Gastrocnemius medialis (tissue), 4 donors: ENCODE measurements around the gene CWC25. TPM values are rescaled to one million over a fixed set of nuclear protein-coding genes. Genes with fewer than 3 reads are reported as not detected.

Source experiments
- ATAC-seq, 2 donors: fragments of 150-250 bp; one replicate each; pipeline ENCODE4 v1.9.1; 2016
- DNase-seq, 2 donors: peaks; one replicate each; pipeline ENCODE4 v3.0.0-alpha.2; 2019
- H3K27ac ChIP-seq, 4 donors: fragments of 200-600 bp; sonication (generic); 1 replicate in 1 of 4; 2 replicates in 3 of 4; pipeline ENCODE4 v1.5.1; 2016 to 2018; ENCODE audit warnings: mild to moderate bottlenecking in 2 of 4, moderate library complexity in 1 of 4
- H3K27me3 ChIP-seq, 3 donors: fragments of 200-600 bp; sonication (generic) in 2 of 3; 1 replicate in 1 of 3; 2 replicates in 2 of 3; pipeline versions ENCODE4 v1.5.1 to v1.6.0; 2016 to 2019; ENCODE audit warnings: mild to moderate bottlenecking in 1 of 3, moderate library complexity in 1 of 3
- H3K36me3 ChIP-seq, 2 donors: fragments of 200-600 bp; sonication (generic) in 1 of 2; one replicate each; pipeline ENCODE4 v1.5.1; 2017 to 2018
- H3K4me1 ChIP-seq, 2 donors: fragments of 200-600 bp; sonication (generic) in 1 of 2; one replicate each; pipeline ENCODE4 v1.5.1; 2016 to 2017; ENCODE audit warnings: mild to moderate bottlenecking in 2 of 2
- H3K4me3 ChIP-seq, 4 donors: fragments of 200-600 bp; sonication (generic) in 3 of 4; 1 replicate in 1 of 4; 2 replicates in 3 of 4; pipeline ENCODE4 v1.5.1; 2016 to 2019; ENCODE audit warnings: mild to moderate bottlenecking in 2 of 4
- H3K9me3 ChIP-seq, 3 donors: fragments of 200-600 bp; sonication (generic) in 2 of 3; 1 replicate in 1 of 3; 2 replicates in 2 of 3; pipeline ENCODE4 v1.5.1; 2016 to 2019
- CTCF ChIP-seq, 5 experiments: fragments of 450-650 bp in 3 of 5; fragments of 200-600 bp in 2 of 5; sonication (generic) in 2 of 5; IDR thresholded peaks in 4 of 5; conservative IDR thresholded peaks in 1 of 5; 1 replicate in 4 of 5; 2 replicates in 1 of 5; pipeline ENCODE4 v1.5.1; 2016 to 2019; ENCODE audit warnings: antibody characterized with exemption in 5 of 5, mild to moderate bottlenecking in 3 of 5, moderate library complexity in 3 of 5
- POLR2A ChIP-seq, 2 donors: fragments of 450-650 bp; IDR thresholded peaks; one replicate each; pipeline ENCODE4 v1.6.1; 2017; ENCODE audit warnings: antibody characterized with exemption in 2 of 2, mild to moderate bottlenecking in 2 of 2, moderate library complexity in 2 of 2
- in situ Hi-C, 4 donors: fragments of 200-750 bp; cut with MboI; loops; one replicate each; pipeline versions ENCODE4 v1.15.0 to v1.8.0; 2017; ENCODE audit warnings: low sequenced_read_pairs in 4 of 4
- intact Hi-C: fragments of 100-400 bp; cut with DNase I; formaldehyde crosslinking; loops from one replicate; pipeline ENCODE4 v1.15.1; 2023; ENCODE audit warnings: low total_unique reads
- total RNA-seq, 4 donors: library from RNA; depleted of rRNA; stranded (reverse); fragments of >200 nt; gene quantifications; one replicate each; pipeline versions ENCODE4 v1.1.0 to v1.2.3, GENCODE V29; 2016

CWC25 gene
- 10 to 100 TPM in 3 of 4 donors, 1 to 10 TPM in 1; 9.1 to 14.4 (median 12.3) TPM for total RNA-seq

DNA sequence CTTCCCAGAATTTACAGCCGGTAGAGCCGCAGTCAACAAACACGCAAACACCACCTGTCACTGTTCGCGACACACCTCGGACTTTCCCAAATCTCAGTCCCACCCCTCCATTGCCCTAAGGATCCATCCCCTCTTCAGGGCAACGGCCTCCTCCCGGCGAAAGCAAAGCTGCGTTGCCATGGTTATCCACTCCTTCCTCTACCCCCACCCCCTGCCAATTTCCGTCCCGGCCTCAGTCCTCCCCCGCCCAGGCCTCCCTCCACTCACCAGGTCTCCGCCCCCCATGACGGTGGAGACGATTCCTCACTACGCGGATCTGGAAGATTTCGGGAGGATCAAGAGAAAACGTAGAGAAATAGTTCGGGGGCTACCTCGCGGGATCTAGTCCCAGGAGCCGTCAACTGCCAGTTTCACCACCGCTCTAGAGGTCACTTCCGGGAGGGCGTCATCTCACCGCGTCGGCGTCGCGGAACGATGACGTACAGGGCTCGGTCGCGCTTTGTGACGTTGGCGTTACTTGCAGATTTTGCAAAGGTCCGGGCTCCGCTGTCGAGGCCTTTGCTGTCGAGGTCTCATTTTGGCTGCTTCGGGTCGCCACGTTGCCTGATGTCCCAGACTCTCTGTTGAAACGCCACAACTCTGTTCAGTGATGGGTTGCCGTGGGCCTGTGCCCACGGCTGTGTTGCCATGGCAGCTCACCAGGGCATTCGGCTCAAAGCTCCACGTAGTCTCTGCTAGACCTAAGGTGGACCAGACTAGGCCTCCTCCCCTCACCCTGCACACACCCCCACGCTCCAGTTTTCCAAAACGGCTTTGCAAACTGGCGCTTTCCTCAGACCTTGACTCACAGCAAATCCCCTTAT, at the start of gene CWC25:
Gene CWC25, minus strand, starts transcription at position 423 of the 863 bp plus-strand sequence. Its CDS starts 138 bp downstream, at position 285.
- H3K27ac ChIP-seq: peak within 1 kb of the TSS; percentile 96 to 99 (median 98)
- H3K4me3 ChIP-seq: peak within 1 kb of the TSS; percentile 69 to 100 (median 90)
- no peaks in the 10 kb centered on the region for H3K9me3 ChIP-seq
- in situ Hi-C loops (no loop called here), intact Hi-C loops (loop anchor here (1.0 to 2.0 kb wide), 5 partner anchors 26 to 328 kb away; partner anchors contain the start of genes PIP4K2B, PSMB3 and RPL23)
- DNase-seq (peak; percentile 79 to 96), ATAC-seq (peak; percentile 96 to 97)
- peak; percentile 71 to 85 for TF ChIP-seq POLR2A (IDR thresholded peaks at IDR 0.05)
- TF ChIP-seq CTCF (IDR thresholded peaks at IDR 0.05 in 4 of 5, conservative IDR thresholded peaks at IDR 0.05 in 1 of 5): no peak
- peaks cover 18 to 21% of the 10 kb centered on the region in 2 donors for H3K4me1 ChIP-seq
- no peaks in the 10 kb centered on the region for H3K27me3 ChIP-seq
- H3K36me3 ChIP-seq: peaks cover 0 to 10% of the 10 kb centered on the region in 2 donors

GRCh38 chr17:38873640-38874380, 48.7 kb upstream of the CWC25 start:
- DNase-seq: no peak
- TF ChIP-seq CTCF (IDR thresholded peaks at IDR 0.05 in 4 of 5, conservative IDR thresholded peaks at IDR 0.05 in 1 of 5) (no peak), POLR2A (IDR thresholded peaks at IDR 0.05) (no peak)
- no peaks in the 10 kb centered on the region for H3K9me3 ChIP-seq
- no peaks in the 10 kb centered on the region for H3K27me3 ChIP-seq
- in situ Hi-C loops (loop anchor here in 1 of 4 donors (25.0 kb wide), 1 partner anchor 288 kb away; the partner anchor contains the start of genes ARL5C and PLXDC1), intact Hi-C loops (no loop called here)
- no peak for ATAC-seq
- H3K4me3 ChIP-seq: peak overlapping the region in 1 of 4 donors; percentile 16
- peaks cover 22 to 38% of the 10 kb centered on the region in 2 donors for H3K4me1 ChIP-seq
- peak overlapping the region; percentile 26 to 91 (median 72) for H3K27ac ChIP-seq
- H3K36me3 ChIP-seq: no peaks in the 10 kb centered on the region

- H3K36me3 ChIP-seq: no peaks in the 10 kb centered on the region
- ATAC-seq: no peak
- peak overlapping the region in 1 of 4 donors; percentile 87 for H3K4me3 ChIP-seq
- intact Hi-C loops (no loop called here), in situ Hi-C loops (loop anchor here in 1 of 4 donors (25.0 kb wide), 1 partner anchor 289 kb away; the partner anchor contains the start of genes ARL5C and PLXDC1)
- no peaks in the 10 kb centered on the region for H3K27me3 ChIP-seq
- no peaks in the 10 kb centered on the region for H3K9me3 ChIP-seq
- TF ChIP-seq CTCF (IDR thresholded peaks at IDR 0.05 in 4 of 5, conservative IDR thresholded peaks at IDR 0.05 in 1 of 5) (no peak), POLR2A (IDR thresholded peaks at IDR 0.05) (no peak)
- DNase-seq: no peak
- peak overlapping the region; percentile 87 to 92 (median 90) for H3K27ac ChIP-seq
- peaks cover 22 to 38% of the 10 kb centered on the region in 2 donors for H3K4me1 ChIP-seq
Observed at GRCh38 chr17:38872671-38873385, 47.7 kb upstream of the CWC25 start.

DNA sequence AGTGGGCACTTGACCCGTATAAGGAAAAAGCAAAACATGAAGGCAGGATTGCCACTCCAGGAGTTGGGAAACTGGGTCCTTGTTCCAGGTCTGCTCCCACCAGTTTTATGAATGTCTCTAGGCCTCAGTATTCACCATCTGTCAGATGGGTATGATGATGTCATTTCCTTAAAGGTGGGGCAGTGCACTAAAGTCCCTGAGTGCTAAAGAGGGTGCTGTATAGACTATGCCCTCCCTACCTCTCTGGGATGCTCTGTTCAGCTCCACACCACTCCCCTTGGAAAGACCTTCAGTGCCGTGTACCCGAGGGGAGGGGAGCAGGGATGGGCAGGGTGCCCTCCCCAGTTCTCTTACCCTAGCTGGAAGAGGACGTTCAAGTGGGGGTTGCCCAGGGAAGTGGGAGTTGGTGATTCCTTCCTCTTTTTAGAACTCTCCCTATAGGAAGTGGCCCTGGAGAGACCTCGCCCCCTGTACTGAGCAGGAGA, 46.9 kb upstream of the CWC25 start:
- Histone ChIP-seq H3K27me3 (no peaks in the 10 kb centered on the region), H3K4me3 (peak overlapping the region; percentile 70 to 99 (median 87)), H3K9me3 (no peaks in the 10 kb centered on the region), H3K4me1 (peaks cover 22 to 38% of the 10 kb centered on the region in 2 donors), H3K36me3 (no peaks in the 10 kb centered on the region), H3K27ac (peak overlapping the region; percentile 87 to 92 (median 90))
- in situ Hi-C loops (loop anchor here in 1 of 4 donors (25.0 kb wide), 1 partner anchor 290 kb away; the partner anchor contains the start of genes ARL5C and PLXDC1), intact Hi-C loops (no loop called here)
- DNase-seq: no peak
- no peak for ATAC-seq
- TF ChIP-seq CTCF (IDR thresholded peaks at IDR 0.05 in 4 of 5, conservative IDR thresholded peaks at IDR 0.05 in 1 of 5) (no peak), POLR2A (IDR thresholded peaks at IDR 0.05) (no peak)
